ENCODE measurements around the gene PKD2.

Gene PKD2

GRCh38 chr4:88028946-88029345 lies 21.5 kb downstream of the PKD2 start:
- Histone ChIP-seq H3K9ac (ENCODE audit: low read length) (no peak overlapping the region), H3K4me3 (ENCODE audit: low read depth in 1 of 2, low read length in 2 of 2) (no peak overlapping the region), H3K36me3 (ENCODE audit: insufficient read depth, low read length) (peaks cover 24% of the 10 kb centered on the region), H3K4me1 (ENCODE audit: insufficient read depth, low read length) (no peaks in the 10 kb centered on the region), H3K27me3 (ENCODE audit: control insufficient read depth in 1 of 2, insufficient read depth in 2 of 2, low read length in 2 of 2) (no peaks in the 10 kb centered on the region), H3K27ac (ENCODE audit: low read depth, low read length) (no peak overlapping the region), H3K9me3 (ENCODE audit: low read length) (no peaks in the 10 kb centered on the region)

DNA sequence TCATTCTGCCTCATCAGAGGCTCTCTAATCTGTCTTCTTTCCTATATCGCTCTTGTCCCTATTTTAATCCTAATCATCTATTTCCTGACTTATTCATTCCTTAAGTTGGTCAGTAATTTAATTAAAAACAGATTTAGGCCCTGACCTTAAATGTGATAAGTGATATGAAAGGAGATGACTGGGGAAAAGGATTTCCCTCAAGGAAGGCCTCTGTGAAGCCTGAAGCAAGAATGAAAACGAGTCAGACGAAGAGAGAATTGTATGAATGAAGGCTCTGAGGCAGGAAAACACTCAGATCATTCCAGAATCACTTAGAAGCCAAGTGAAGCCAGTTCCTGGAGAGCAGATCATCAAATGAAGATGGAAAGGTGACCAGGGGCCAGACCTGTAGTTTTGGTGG lies 22.1 kb downstream of the PKD2 start:
- Histone ChIP-seq H3K4me3 (ENCODE audit: low read depth in 1 of 2, low read length in 2 of 2) (no peak overlapping the region), H3K9me3 (ENCODE audit: low read length) (no peaks in the 10 kb centered on the region), H3K27ac (ENCODE audit: low read depth, low read length) (no peak overlapping the region), H3K36me3 (ENCODE audit: insufficient read depth, low read length) (peaks cover 24% of the 10 kb centered on the region), H3K9ac (ENCODE audit: low read length) (no peak overlapping the region), H3K4me1 (ENCODE audit: insufficient read depth, low read length) (no peaks in the 10 kb centered on the region), H3K27me3 (ENCODE audit: control insufficient read depth in 1 of 2, insufficient read depth in 2 of 2, low read length in 2 of 2) (no peaks in the 10 kb centered on the region)

DNA sequence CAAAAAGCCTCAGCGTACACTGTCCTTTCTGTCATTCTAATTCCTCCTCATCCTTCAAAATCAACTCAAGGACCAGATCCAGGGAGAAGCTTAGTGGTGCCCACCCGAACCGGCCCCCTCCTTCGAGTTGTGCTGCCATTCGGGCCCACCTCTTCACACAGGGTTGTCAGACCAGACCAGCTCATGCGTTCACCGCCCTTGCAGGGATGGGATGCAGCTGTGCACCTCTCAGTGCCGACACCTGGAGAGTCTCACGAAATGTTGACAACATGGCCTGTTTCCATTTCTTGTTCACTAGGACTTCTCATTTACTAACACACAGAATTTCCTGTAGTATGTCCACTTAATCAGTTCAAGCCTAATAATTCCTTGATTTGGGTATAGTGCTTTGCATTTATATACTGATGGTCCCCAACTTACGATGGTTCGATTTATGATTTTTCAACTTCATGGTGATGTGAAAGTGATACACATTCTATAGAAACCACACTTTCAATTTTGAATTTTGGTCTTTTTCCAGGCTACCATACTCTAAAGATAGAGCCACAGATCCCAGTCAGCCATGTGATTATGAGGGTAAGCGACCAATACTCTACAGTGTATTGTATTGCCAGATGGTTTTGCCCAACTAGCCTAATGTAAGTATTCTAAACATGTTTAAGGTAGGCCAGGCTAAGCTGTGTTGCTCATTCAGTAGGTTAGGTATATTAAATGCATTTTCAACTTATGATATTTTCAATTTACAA lies 23.3 kb downstream of the PKD2 start:
- Histone ChIP-seq H3K27ac (ENCODE audit: low read depth, low read length) (no peak overlapping the region), H3K9me3 (ENCODE audit: low read length) (no peaks in the 10 kb centered on the region), H3K4me3 (ENCODE audit: low read depth in 1 of 2, low read length in 2 of 2) (no peak overlapping the region), H3K36me3 (ENCODE audit: insufficient read depth, low read length) (peaks cover 29% of the 10 kb centered on the region), H3K27me3 (ENCODE audit: control insufficient read depth in 1 of 2, insufficient read depth in 2 of 2, low read length in 2 of 2) (no peaks in the 10 kb centered on the region), H3K4me1 (ENCODE audit: insufficient read depth, low read length) (no peaks in the 10 kb centered on the region), H3K9ac (ENCODE audit: low read length) (no peak overlapping the region)

DNA sequence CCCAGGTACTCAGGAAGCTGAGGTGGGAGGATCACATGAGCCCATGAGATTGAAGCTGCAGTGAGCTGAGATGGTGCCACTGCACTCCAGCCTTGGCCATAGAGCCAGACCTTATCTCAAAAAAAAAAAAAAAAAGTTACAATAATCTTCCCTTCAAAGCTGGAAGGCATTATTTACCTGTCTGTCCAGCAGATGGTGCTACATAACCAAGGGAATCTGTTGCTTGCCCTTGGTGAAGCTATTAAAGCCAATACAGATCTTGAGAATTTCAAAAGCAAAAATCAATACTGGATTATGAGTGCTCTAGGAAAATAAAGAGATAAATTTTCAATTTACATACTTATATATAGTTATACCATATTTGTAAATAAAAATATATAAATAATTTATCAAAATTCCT lies 25.9 kb downstream of the PKD2 start:
- no peak overlapping the region for H3K27ac ChIP-seq (ENCODE audit: low read depth, low read length)
- peaks cover 40% of the 10 kb centered on the region for H3K36me3 ChIP-seq (ENCODE audit: insufficient read depth, low read length)

GRCh38 chr4:88035292-88035691 lies 27.9 kb downstream of the PKD2 start:
- no peaks in the 10 kb centered on the region for H3K4me1 ChIP-seq (ENCODE audit: insufficient read depth, low read length)
- no peaks in the 10 kb centered on the region for H3K27me3 ChIP-seq (ENCODE audit: control insufficient read depth in 1 of 2, insufficient read depth in 2 of 2, low read length in 2 of 2)
- H3K27ac ChIP-seq (ENCODE audit: low read depth, low read length), result no peak overlapping the region
- peaks cover 56% of the 10 kb centered on the region for H3K36me3 ChIP-seq (ENCODE audit: insufficient read depth, low read length)
- no peak overlapping the region for H3K4me3 ChIP-seq (ENCODE audit: low read depth in 1 of 2, low read length in 2 of 2)
- no peak overlapping the region for H3K9ac ChIP-seq (ENCODE audit: low read length)
- H3K9me3 ChIP-seq (ENCODE audit: low read length), result no peaks in the 10 kb centered on the region

More for the DNA sequence above, 25.9 kb downstream of the PKD2 start:
- Histone ChIP-seq H3K4me1 (ENCODE audit: insufficient read depth, low read length) (no peaks in the 10 kb centered on the region), H3K27me3 (ENCODE audit: control insufficient read depth in 1 of 2, insufficient read depth in 2 of 2, low read length in 2 of 2) (no peaks in the 10 kb centered on the region), H3K4me3 (ENCODE audit: low read depth in 1 of 2, low read length in 2 of 2) (no peak overlapping the region), H3K9me3 (ENCODE audit: low read length) (no peaks in the 10 kb centered on the region), H3K9ac (ENCODE audit: low read length) (no peak overlapping the region)

- H3K27ac ChIP-seq (ENCODE audit: low read depth, low read length), result no peak overlapping the region
- peaks cover 72% of the 10 kb centered on the region for H3K36me3 ChIP-seq (ENCODE audit: insufficient read depth, low read length)
- H3K4me3 ChIP-seq (ENCODE audit: low read depth in 1 of 2, low read length in 2 of 2), result no peak overlapping the region
- no peaks in the 10 kb centered on the region for H3K9me3 ChIP-seq (ENCODE audit: low read length)
- peaks cover 7% of the 10 kb centered on the region for H3K4me1 ChIP-seq (ENCODE audit: insufficient read depth, low read length)
- H3K27me3 ChIP-seq (ENCODE audit: control insufficient read depth in 1 of 2, insufficient read depth in 2 of 2, low read length in 2 of 2), result no peaks in the 10 kb centered on the region
- H3K9ac ChIP-seq (ENCODE audit: low read length), result no peak overlapping the region
Measured at GRCh38 chr4:88037447-88037846, 30.0 kb downstream of the PKD2 start.

- no peak overlapping the region for H3K4me3 ChIP-seq (ENCODE audit: low read depth in 1 of 2, low read length in 2 of 2)
- H3K4me1 ChIP-seq (ENCODE audit: insufficient read depth, low read length), result peaks cover 7% of the 10 kb centered on the region
- no peak overlapping the region for H3K27ac ChIP-seq (ENCODE audit: low read depth, low read length)
- H3K27me3 ChIP-seq (ENCODE audit: control insufficient read depth in 1 of 2, insufficient read depth in 2 of 2, low read length in 2 of 2), result no peaks in the 10 kb centered on the region
- H3K9ac ChIP-seq (ENCODE audit: low read length), result no peak overlapping the region
- no peaks in the 10 kb centered on the region for H3K9me3 ChIP-seq (ENCODE audit: low read length)
- H3K36me3 ChIP-seq (ENCODE audit: insufficient read depth, low read length), result peaks cover 77% of the 10 kb centered on the region
Measured at GRCh38 chr4:88037936-88038335, 30.5 kb downstream of the PKD2 start.

DNA sequence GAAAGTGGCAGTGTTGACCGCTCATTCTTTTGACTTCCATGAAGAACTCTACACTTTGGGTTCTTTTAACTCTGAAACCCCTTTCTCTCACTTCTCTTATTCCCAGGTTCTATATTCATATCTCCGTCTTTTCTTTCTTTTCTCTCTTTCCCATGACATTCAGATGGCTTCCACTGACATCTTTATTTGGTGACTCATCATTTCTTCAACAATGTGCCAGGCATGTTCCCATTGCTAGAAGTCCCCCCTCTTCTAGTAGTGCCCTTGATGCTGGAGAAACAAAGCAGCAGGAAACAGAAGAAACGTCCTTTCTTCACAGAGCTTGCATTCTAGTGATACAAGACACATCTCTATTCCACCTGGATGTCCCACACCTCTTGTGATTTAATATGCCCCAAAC lies 33.3 kb downstream of the PKD2 start:
- Histone ChIP-seq H3K27me3 (ENCODE audit: control insufficient read depth in 1 of 2, insufficient read depth in 2 of 2, low read length in 2 of 2) (no peaks in the 10 kb centered on the region), H3K27ac (ENCODE audit: low read depth, low read length) (no peak overlapping the region), H3K4me3 (ENCODE audit: low read depth in 1 of 2, low read length in 2 of 2) (no peak overlapping the region), H3K36me3 (ENCODE audit: insufficient read depth, low read length) (peaks cover 95% of the 10 kb centered on the region), H3K9me3 (ENCODE audit: low read length) (no peaks in the 10 kb centered on the region), H3K9ac (ENCODE audit: low read length) (no peak overlapping the region), H3K4me1 (ENCODE audit: insufficient read depth, low read length) (peaks cover 7% of the 10 kb centered on the region)

- no peak overlapping the region for H3K9ac ChIP-seq (ENCODE audit: low read length)
- no peaks in the 10 kb centered on the region for H3K27me3 ChIP-seq (ENCODE audit: control insufficient read depth in 1 of 2, insufficient read depth in 2 of 2, low read length in 2 of 2)
- H3K4me3 ChIP-seq (ENCODE audit: low read depth in 1 of 2, low read length in 2 of 2), result no peak overlapping the region
- no peak overlapping the region for H3K27ac ChIP-seq (ENCODE audit: low read depth, low read length)
- H3K4me1 ChIP-seq (ENCODE audit: insufficient read depth, low read length), result peaks cover 7% of the 10 kb centered on the region
- no peaks in the 10 kb centered on the region for H3K9me3 ChIP-seq (ENCODE audit: low read length)
- peaks cover 92% of the 10 kb centered on the region for H3K36me3 ChIP-seq (ENCODE audit: insufficient read depth, low read length)
Measured at GRCh38 chr4:88041626-88042025, 34.2 kb downstream of the PKD2 start.

DNA sequence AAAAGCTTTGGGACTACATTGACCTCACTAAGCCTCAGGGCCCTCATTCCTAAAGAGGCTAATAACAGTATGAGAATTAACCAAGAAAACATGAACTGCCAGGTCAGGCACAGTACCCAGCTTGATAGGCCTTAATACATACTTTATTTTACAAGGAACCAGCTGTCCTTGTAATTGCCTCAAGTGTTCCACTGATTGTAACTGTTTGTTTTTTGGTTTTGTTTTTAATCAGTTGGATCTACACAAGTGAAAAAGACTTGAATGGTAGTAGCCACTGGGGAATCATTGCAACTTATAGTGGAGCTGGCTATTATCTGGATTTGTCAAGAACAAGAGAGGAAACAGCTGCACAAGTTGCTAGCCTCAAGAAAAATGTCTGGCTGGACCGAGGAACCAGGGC lies 35.6 kb downstream of the PKD2 start:
- Histone ChIP-seq H3K36me3 (ENCODE audit: insufficient read depth, low read length) (peaks cover 90% of the 10 kb centered on the region), H3K4me1 (ENCODE audit: insufficient read depth, low read length) (peaks cover 7% of the 10 kb centered on the region), H3K4me3 (ENCODE audit: low read depth in 1 of 2, low read length in 2 of 2) (no peak overlapping the region), H3K27me3 (ENCODE audit: control insufficient read depth in 1 of 2, insufficient read depth in 2 of 2, low read length in 2 of 2) (no peaks in the 10 kb centered on the region), H3K9me3 (ENCODE audit: low read length) (no peaks in the 10 kb centered on the region), H3K27ac (ENCODE audit: low read depth, low read length) (no peak overlapping the region), H3K9ac (ENCODE audit: low read length) (no peak overlapping the region)

DNA sequence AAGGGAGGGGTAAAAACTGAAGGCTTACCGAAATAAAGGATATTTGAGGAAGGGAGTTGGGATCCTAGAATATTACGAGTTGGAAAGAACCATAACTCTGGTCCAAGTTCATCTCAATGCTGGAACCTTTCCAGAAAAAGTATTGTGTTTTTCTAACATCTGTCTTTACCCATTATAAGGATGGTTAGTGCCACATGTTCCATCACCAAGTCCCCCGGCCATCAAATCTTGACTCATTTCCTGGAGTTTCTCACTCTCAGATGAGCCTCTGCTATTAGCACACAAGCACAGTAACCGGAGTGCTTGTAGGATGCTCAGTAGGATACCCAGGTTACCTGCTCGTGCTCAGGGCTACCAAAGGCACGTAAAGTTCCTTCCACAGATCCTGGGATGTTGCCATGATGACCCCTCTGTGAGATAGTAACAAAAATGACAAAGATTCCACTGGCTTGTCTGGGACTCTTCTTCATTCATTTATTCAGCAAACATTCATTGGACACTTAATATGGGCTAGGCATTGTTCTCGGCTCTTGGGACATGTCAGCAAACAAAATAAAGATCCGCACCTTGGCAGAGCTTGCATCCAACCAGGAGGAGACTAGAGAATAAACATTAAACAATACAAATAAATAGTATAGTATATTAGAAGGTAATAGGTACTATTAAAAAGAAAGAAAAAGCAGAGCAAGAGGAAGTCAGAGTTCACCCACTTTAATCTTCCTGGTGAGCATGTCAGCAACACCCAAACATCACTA lies 36.3 kb downstream of the PKD2 start:
- Histone ChIP-seq H3K9me3 (ENCODE audit: low read length) (no peaks in the 10 kb centered on the region), H3K36me3 (ENCODE audit: insufficient read depth, low read length) (peaks cover 83% of the 10 kb centered on the region), H3K4me1 (ENCODE audit: insufficient read depth, low read length) (peaks cover 7% of the 10 kb centered on the region), H3K9ac (ENCODE audit: low read length) (no peak overlapping the region), H3K4me3 (ENCODE audit: low read depth in 1 of 2, low read length in 2 of 2) (no peak overlapping the region), H3K27ac (ENCODE audit: low read depth, low read length) (no peak overlapping the region), H3K27me3 (ENCODE audit: control insufficient read depth in 1 of 2, insufficient read depth in 2 of 2, low read length in 2 of 2) (no peaks in the 10 kb centered on the region)

DNA sequence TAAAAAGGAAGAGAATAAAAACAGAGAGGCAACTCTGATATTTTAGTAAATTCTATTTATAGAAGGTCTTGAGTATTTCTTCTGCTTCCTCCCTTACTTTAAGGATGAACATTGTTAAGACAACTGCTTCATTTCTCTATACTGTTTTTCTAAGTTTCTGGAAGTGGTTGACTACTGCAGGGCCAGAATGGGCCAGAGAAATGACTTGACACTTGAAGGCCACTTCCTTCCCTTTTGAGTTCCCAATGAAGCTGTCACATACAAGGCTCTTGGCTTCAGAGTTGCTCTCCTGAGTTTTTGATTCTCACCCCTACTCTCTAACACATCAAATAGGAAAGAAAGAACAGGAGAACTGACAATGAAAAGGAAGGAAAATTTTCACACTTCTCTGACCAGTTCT lies 37.6 kb downstream of the PKD2 start:
- peaks cover 7% of the 10 kb centered on the region for H3K4me1 ChIP-seq (ENCODE audit: insufficient read depth, low read length)
- H3K36me3 ChIP-seq (ENCODE audit: insufficient read depth, low read length), result peaks cover 74% of the 10 kb centered on the region
- no peaks in the 10 kb centered on the region for H3K9me3 ChIP-seq (ENCODE audit: low read length)
- H3K4me3 ChIP-seq (ENCODE audit: low read depth in 1 of 2, low read length in 2 of 2), result no peak overlapping the region
- H3K9ac ChIP-seq (ENCODE audit: low read length), result no peak overlapping the region
- H3K27ac ChIP-seq (ENCODE audit: low read depth, low read length), result no peak overlapping the region
- no peaks in the 10 kb centered on the region for H3K27me3 ChIP-seq (ENCODE audit: control insufficient read depth in 1 of 2, insufficient read depth in 2 of 2, low read length in 2 of 2)
